Upper lobe of left lung (tissue), 4 donors: ENCODE measurements around the gene PNLIPRP2.

Experiments
- EP300 ChIP-seq, 4 donors: sonication (generic); formaldehyde crosslinking; IDR thresholded peaks; one replicate each; pipeline ENCODE4 v1.5.1; 2017; ENCODE audit warnings: antibody characterized with exemption in 4 of 4, control low read depth in 2 of 4
- POLR2A ChIP-seq, 4 donors: fragments of 450-650 bp; IDR thresholded peaks; one replicate each; pipeline ENCODE4 v1.5.1; 2016 to 2017; ENCODE audit warnings: antibody characterized with exemption in 4 of 4, mild to moderate bottlenecking in 2 of 4
- POLR2AphosphoS5 ChIP-seq, 2 donors: sonication (generic); formaldehyde crosslinking; IDR thresholded peaks; one replicate each; pipeline ENCODE4 v1.5.1; 2017; ENCODE audit warnings: antibody characterized with exemption in 2 of 2
- TF ChIP-seq, protein P1 (sequence below), 6 experiments: fragments of 450-650 bp in 4 of 6; fragments of 200-600 bp in 2 of 6; sonication (generic) in 2 of 6; IDR thresholded peaks; one replicate each; pipeline ENCODE4 v1.5.1; 2016 to 2019; ENCODE audit warnings: antibody characterized with exemption in 6 of 6

- TF ChIP-seq, protein P1, sequence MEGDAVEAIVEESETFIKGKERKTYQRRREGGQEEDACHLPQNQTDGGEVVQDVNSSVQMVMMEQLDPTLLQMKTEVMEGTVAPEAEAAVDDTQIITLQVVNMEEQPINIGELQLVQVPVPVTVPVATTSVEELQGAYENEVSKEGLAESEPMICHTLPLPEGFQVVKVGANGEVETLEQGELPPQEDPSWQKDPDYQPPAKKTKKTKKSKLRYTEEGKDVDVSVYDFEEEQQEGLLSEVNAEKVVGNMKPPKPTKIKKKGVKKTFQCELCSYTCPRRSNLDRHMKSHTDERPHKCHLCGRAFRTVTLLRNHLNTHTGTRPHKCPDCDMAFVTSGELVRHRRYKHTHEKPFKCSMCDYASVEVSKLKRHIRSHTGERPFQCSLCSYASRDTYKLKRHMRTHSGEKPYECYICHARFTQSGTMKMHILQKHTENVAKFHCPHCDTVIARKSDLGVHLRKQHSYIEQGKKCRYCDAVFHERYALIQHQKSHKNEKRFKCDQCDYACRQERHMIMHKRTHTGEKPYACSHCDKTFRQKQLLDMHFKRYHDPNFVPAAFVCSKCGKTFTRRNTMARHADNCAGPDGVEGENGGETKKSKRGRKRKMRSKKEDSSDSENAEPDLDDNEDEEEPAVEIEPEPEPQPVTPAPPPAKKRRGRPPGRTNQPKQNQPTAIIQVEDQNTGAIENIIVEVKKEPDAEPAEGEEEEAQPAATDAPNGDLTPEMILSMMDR (IDR thresholded peaks at IDR 0.05) = no peak
- TF ChIP-seq POLR2A (IDR thresholded peaks at IDR 0.05) = no peak
- TF ChIP-seq EP300 (IDR thresholded peaks at IDR 0.05) = no peak
- no peak for TF ChIP-seq POLR2AphosphoS5 (IDR thresholded peaks at IDR 0.05)
Observed at GRCh38 chr10:116659049-116659670, 38.4 kb downstream of the PNLIPRP2 start.
